SK-N-MC (cell line): ENCODE measurements around the gene AMIGO1.

ENCODE experiments used
- FOXP2 ChIP-seq: optimal IDR thresholded peaks from 2 replicates; pipeline ENCODE3; 2011; ENCODE audit warnings: mild to moderate bottlenecking, moderate library complexity; ENCODE audit not compliant: insufficient read depth; ENCODE audit errors: extremely low read length, control extremely low read depth
- POLR2AphosphoS5 ChIP-seq: IDR thresholded peaks from 2 replicates; pipeline ENCODE4 v1.6.1; 2012; ENCODE audit warnings: mild to moderate bottlenecking, low read depth, low read length, borderline replicate concordance

GRCh38 chr1:109539676-109540075, 30.1 kb upstream of the AMIGO1 start, which contains the start of gene GPR61:
- no peak for TF ChIP-seq POLR2AphosphoS5
- TF ChIP-seq FOXP2: no peak
